Measurements from ENCODE around the gene CHRNA1.

CHRNA1 gene

DNA sequence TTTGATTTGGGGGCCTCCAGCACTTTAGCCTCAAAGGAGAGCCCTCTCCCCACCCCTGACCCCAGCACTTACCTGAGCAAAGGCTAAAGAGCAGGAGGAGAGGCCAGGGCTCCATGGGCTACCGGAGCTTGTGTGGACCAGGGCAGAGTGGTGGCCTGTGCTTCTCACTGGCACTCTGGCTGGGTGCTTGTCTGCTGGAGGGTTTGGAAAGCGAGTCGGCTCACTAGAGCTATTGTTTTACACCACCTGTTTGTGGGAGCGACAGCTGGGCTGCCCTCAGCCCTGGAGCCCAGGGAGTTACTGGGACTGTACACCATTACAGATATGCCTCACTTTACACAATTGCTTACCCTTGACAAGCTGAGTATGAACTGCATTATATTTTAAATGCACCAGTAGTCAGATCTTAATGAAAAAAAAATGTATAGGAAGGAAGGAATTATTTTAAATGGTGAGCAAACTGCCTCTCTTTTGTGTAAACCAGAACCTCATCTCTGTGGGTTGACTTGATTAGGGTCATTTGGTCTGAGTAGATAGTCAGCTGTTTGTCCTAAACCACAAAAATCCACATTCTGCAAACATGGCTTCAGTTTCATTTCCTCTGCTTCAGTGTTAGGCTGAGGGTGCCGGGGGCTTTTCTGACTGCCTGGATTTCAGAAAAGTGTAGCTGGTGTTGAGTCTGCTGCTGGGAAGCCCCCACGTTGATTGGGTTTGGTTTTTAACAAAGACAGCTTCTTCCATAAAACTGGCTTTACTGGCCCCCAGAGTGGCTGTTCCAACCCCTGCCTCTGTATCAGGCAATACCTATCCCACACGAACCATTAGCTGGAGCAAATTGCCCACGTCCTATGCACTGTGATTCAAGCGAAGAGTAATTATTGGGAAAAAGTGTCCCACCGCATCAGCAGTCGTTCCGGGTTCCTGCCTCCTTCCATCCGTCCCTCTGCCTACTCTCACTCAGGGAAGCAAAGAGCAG lies at the start of gene CHRNA1:
TSS of gene CHRNA1 (minus strand) at position 193 of the 976 bp plus-strand sequence. CDS start at position 115, 78 bp downstream.
- DNase-seq (ENCODE audit: low spot score), result peak; percentile 50

DNA sequence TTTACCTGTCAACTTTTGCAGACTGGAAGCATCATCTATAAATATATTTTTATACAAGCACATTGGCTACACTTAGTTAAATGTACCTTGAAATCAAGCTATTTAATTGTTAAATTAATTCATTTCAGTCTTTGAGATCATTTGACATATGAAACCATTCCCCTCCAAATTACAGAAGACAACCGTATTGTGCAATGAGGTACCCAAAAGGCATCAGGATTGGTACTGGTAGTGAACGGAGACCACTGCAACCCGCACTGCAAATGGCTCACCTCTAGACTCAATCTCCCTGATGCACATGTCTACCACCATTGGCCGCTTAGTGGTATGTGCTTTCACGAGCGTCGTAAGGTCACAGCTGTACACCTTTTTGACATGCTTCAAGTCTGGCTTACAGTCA lies 47.8 kb upstream of the CHRNA1 start:
- no peak for DNase-seq (ENCODE audit: low spot score)

DNA sequence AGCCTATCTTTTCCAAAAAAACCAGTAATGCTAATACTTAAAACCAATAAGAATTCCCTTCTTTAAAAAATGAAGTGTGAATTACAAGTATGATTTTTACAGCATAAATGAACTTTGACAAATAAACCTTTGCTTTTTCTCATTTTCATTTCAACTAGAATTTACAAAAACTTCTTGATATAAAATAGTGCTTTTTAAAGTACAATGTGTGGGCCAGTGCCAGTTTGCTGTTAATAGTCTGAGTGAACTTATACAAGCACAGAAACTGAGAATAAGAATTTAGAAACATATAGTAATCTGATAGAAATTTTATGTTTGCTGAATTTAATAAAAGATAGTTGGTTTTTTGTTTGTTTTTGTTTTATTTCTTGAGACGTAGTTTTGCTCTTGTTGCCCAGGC lies 43.7 kb upstream of the CHRNA1 start:
- DNase-seq (ENCODE audit: low spot score), result no peak

DNA sequence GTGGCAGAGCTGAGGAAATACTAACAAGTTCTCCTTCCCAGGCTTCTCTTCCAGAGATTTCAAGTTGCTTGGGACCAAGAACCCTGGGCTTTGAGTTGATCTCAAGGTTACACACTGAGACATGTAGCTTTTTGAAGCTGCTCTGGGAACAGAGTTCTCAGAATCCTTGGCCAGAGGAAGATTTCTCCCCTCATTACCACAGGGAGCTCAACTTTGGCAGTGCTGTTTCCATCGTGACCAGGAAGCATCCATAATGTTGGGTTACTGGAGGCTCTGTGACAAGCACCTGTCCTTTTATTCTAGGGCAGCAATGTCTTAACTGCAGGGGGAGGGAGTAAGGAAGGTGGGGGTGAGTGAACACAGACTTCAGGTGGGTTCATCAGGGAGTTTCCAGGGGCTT lies 41.5 kb upstream of the CHRNA1 start:
- no peak for DNase-seq (ENCODE audit: low spot score)

DNA sequence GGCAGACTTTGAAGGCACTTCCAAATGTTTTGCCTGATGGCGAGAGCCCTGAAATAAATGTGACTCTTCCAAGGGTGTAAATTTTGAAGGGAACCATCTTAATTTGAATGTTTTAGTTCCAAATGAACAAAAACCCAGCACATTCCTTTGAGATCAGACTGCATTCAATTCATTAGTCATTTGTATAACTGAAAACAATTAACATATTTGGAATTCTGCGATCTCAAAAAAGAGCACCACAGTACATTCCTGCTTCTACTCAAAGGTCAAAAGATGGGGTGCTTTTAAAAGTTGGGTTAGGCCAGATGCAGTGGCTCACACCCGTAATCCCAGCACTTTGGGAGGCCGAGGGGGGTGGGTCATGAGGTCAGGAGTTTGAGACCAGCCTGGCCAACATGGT lies 38.2 kb upstream of the CHRNA1 start:
- DNase-seq (ENCODE audit: low spot score), result no peak

DNA sequence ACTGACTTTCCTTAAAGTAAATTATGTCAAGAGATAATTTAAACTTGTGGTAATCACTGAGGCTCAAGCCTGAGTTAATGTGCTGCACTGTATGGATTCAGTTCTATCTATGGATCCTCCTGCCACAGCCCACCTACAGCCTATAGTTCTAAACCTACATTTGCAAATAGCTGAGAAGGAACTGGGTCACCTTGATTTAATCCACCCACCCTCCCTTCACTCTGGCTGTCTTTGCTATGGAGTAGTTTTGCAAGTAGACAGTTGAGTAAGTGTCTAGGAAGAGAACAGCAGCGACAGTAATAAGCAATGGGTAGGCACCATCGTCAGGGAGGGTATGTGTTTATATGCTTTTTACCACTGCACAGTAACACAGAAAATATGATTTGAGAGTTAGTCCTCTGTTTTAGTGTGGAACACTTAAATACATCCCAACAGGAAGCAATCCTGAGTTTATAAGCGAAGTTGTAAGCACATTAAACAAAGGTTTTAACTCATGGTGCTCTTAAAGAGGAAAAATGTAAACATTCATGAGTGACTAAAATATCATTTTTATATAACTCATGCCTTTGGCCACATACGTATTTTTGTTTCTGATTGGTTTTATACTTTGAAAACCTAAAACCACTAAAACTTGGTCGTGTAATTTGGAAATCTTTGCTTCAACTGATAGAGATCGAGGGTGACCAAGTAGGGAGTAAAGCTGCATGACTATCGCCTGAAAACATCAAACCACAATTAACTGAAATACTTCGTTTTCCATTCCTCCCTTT lies 36.3 kb upstream of the CHRNA1 start:
- DNase-seq (ENCODE audit: low spot score), result no peak

DNA sequence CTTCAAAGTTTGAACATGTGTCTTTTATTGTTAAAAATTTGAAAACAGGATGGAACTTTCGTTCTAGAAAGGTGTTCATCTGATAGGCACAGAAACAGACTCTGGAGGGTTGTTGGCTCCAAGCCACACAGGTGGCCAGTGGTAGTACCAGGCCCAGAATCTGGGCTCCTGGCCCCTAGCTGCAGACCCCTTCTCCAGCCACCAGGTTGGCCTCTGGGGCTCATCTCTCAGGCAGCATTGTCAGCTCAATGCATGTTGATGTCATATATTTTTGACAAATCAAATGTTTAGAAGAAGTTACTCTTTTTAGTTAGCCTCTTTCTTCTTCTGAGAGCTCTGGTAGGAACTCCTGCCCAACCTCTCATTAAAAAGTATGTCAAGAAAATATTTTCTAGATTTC lies 34.5 kb upstream of the CHRNA1 start:
- no peak for DNase-seq (ENCODE audit: low spot score)

DNA sequence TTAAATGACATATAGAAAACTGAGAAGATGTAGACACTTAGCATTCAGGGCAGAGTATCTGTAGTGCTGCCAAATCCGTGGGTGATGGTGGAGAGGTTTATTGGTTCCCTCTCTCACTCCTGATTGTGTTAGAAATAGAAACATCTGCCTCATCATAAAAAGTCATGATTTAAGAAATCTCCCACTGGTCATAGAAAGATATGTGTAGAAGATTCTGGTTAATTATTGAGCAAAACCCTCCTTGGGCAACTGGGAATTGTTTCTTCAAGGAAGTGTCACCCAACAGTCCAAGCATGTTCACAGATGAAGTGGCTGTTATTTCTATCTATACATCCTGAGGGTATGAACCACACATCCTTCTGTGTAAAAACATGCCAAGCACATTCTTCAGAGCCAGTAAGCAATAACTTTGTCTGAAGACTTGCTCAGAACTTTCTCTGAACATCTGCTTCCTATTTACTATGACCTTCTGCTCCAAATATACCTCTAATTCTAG lies 33.6 kb upstream of the CHRNA1 start:
- DNase-seq (ENCODE audit: low spot score), result no peak

DNA sequence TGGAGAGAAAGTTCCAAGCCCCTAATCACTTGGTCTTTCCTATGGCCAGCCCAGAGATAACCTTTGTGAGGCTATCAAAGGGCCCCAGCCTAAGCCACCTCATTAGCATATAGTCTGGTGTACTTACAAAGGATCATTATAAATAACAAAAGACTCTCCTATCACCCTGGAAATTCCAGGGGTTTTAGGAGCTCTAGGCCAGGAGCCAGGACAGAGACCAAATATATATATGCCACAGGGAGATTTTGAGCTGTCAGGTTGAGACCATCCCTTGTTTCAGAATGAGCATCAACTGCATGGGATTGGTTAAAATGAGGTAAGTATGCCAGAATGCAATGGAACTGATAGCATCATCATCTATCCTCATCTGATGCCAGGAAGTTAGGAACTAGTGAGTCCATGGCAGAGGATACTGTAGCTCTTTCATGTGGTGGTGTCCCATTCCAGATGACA lies 32.1 kb upstream of the CHRNA1 start:
- DNase-seq (ENCODE audit: low spot score), result no peak

DNA sequence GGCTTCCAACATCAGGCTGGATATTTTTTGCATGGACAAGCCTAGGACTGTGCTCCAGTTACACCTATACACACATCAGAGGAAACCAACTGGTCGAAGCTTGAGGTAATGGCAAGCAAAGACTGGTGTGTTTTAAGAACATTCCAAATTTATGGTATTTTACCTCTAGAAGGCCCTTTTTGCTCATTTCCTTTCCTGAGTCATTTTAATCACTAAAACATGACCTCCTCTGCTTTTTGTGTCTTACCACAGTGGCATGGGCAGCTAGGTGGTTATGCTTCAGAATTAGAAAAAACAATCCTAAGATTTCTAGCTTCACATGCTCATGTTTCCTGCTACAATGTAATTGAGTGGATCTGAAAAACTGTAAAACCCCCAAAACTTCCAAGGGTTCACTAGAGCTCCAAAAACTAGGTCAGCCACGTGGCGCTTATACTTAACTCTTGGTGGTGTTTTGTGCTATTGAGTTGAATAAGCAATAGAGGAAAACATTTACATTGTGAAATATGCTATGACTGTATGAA lies 30.6 kb upstream of the CHRNA1 start:
- DNase-seq (ENCODE audit: low spot score), result no peak

DNA sequence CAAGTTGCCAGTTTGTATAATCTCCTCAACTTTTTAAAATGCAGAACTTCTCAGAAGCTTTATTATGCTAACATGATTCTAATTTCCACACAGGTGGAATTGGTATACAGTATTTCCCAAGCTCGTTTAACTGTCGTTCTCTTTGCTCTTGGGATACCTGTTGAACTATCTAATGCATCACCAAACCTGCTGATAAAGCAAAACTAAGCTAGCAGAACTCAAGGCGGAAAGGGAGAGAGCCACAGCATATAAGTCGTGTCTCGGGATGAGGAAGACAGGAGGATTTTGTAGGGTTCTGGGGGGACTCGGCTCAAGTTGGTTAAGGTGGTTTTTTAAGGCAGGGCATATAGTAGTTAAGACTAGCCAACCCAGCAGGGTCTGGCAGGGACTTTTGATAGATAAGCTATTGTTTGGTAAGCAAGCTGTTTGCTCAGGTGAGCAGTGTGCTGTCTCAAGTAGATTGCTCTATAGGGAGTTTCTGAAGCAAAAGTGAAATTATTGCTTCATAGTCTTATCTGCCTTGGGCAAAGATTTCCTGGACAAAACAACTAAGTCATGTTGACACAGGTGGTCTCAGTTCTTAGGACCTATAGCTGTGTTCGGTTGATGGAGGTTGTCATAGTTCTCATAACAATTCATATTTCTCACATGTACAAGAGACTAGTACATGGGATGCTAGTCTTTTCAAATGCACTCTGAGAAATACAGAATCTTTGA lies 28.2 kb upstream of the CHRNA1 start:
- no peak for DNase-seq (ENCODE audit: low spot score)

DNA sequence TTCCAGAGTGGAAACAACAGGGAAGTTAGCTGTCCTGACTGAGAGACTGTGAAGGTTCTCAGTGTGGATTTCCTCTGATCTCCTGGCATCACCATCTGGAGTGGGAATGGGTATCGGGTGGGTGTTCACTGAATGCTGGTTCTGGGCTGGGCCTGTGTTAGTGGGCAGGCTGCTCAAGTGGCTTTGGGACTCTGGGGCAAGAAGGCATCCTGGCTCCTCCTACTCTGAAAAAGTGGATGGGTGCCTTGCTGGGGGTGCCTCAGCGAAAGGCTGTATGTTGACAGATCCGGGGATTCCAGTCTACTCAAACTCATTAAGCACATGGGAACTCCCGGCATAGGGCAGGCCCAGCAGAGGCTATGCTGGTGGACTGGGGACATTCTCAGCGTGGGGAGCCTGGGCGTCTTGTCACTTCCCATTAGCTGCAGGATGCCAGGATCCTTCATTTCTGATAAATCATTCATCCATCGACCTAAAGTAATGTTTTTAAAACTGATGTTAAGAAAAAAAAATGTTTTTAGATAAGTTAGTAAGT lies 27.5 kb upstream of the CHRNA1 start:
- DNase-seq (ENCODE audit: low spot score), result no peak

DNA sequence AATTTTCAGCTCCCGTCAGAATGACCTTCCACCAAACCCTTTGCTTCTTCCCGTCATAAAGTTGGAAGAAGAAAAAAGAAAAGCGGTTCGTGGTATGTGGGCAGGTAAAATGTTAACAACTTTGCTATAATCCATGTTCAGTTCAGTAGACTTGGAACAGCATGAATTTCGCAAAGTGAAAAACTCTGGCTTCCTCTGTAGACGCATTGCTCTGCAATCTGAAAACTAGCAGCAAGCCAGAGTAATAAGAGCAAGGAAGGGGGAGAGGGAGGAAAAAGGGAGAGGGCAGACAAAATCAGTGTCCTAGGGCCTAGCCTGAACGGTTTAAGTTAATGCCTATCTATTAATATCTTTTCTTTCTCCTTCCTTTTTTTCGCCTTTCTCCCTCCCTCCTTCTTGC lies 26.7 kb upstream of the CHRNA1 start:
- no peak for DNase-seq (ENCODE audit: low spot score)

DNA sequence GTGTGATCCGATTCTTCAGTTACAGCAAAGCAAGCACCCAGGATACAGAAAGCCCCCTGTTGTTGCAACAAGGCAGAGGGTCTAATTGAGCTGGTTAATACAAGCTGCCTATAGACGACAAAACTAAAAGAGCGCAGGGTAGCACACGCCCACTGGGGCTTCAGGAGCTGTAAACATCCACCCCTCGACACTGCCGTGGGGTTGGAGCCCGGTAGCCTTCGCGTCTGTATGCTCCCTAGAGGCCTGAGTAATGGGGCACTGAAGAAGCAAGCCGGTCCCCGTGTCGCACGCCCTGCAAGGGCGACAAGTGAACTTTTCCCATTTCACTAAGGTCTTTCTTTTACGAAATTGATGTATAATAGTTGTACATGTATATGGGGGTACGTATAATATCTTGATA lies 24.7 kb upstream of the CHRNA1 start:
- no peak for DNase-seq (ENCODE audit: low spot score)

DNA sequence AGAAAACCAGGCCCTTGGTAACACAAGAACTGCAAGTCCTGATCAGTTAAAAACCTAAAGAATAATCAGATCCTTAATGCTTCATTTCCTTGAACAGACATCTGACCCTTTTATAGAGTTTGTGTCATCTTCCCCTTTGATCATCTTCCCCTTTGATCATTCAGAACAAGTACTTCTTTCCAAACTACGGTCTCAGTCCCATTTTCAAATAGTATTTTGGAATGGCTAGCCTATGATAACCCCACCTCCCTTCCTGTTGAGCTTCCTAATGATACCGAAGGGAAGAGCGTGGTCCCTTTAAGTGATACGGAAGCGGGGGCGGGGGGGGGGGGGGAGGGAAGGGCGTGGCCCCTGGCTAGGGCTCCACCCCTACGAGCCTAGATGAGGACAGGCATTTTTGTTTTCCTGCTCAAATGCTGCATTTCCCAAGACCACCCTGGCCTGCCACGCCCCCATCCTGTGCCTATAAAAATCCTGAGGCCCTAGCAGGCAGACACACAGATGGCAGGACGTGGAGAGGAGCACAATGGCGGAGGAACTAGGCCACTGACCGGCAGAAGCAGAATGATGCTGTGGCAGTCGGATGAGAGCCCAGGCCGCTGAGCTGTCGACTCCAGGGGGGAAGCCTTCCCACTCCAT lies 24.1 kb upstream of the CHRNA1 start:
- DNase-seq (ENCODE audit: low spot score), result no peak

DNA sequence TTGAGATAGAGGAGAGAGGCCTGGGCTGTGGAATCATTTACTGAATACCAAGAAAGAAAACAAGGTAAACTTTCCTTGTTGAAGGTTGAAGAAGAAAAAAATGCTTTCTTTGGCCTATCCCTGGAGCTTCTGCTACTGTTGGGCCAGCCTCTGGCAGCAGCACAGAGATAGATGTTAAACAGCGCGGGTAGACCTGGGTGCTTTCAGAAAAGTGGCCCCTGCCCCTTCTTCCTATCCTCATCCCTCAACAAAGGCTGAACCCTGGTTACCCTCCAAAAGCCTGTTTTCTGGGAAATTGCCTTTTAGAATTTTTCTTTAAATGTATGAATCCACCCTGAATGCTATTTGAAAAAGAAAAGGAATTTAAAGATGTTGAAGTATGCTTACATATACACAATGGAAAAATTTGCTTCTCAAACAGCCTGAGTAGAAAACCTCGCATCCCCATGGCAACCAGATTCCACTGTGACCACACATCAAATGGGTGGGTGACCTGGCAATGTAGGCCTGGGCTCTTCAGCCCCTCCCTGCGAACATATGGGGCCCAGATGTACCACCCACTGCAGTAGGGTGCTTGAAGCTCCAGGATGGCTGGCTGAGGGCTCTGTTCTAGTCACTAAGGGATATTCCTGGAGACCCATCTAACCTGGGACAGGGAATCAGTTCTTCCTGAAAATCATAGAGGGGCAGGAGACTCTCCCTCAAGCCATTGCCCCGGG lies 23.4 kb upstream of the CHRNA1 start:
- no peak for DNase-seq (ENCODE audit: low spot score)

DNA sequence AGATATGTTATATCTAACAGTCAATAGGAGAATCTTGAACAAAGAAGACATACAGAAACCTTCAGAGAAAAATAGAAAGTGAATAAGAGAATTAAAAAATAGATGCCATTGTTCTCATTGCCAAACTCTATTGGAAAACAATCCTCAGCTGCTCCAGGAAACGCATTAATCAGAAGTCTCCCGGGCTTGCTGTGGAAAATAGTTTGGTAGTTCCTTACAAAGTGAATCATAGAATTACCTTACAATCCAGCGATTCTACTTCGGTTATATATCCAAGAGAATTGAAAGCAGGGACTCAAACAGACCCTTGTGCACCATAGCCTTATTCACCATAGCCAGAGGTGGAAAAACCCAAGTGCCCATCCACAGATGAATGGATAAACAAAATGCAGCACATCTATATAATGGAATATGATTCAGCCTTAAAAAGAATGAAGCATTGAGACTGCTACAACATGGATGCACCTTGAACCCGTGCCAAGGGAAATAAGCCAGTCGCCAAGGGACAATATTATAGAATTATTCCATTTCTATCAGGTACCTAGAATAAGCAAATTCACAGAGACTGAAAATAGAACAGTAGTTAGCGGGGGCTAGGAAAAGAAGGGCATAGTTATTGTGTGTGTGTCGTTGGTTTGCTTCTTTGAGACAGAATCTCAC lies 21.9 kb upstream of the CHRNA1 start:
- no peak for DNase-seq (ENCODE audit: low spot score)

DNA sequence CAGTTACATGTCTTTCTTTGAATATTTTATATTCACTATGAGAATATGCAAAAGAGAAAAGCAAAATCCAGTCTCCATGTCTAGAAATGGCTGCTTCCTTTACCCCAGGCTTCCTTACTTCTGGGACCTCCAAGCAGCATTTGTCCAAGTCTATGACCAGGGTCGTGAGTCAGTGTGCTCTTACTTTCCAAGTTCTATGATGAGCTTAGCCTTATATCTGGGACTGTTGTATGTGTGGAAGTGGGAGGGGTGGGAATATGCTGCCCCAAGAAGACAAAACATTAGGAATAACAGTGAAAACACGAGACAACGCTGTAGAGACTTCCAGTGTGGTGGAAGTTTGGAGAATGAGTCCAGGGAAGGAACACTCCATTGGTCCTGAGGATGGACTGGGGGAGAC lies 21.2 kb upstream of the CHRNA1 start:
- no peak for DNase-seq (ENCODE audit: low spot score)

DNA sequence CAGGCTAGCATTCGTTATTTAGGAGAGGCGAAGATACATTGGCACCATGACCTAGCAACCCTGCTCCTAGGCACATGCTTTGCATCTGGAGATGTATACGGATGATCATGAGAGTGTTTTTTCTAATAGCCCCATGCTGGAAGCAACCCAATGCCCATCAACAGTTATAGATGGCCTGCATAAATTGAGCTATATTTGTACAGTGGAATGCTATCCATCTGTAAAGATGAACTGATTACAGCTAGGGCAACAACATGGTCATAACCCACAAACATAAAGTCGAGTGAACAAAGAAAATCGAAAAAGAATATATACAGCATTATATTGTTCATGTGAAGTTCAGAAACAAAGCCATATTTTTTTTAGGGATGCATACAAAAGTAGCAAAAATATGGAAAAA lies 20.6 kb upstream of the CHRNA1 start:
- DNase-seq (ENCODE audit: low spot score), result no peak

DNA sequence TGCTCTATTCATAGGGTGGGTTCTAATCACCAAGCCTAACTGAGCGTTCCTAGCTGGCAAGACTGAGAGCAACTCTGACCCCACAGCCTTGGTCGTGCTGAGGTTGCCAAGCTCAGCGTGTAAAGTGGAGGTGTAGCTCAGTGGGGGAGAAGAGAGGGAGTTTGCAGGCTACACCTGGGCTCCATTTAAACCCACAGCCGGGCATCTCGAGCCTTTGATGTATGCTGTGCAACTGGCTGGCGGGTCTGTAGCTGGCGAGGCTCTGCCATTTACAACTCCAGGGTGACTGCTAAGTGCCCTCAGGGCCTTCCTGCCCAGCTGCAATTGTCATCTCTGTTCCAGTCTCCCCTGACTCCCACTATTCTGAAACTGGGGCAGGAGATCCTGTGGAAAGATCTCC lies 20.0 kb upstream of the CHRNA1 start:
- DNase-seq (ENCODE audit: low spot score), result no peak

Measured in D341Med (cell line).